NCI-H146 treated with DMSO at 0.1 percent for 48 hours (cell line): Measurements from ENCODE around the gene B4GALT5.

Experiments used
- DNase-seq: peaks from one replicate; lab custom pipeline; 2025; ENCODE audit not compliant: unreplicated experiment; lab: John Stamatoyannopoulos, UW

B4GALT5 gene

DNA sequence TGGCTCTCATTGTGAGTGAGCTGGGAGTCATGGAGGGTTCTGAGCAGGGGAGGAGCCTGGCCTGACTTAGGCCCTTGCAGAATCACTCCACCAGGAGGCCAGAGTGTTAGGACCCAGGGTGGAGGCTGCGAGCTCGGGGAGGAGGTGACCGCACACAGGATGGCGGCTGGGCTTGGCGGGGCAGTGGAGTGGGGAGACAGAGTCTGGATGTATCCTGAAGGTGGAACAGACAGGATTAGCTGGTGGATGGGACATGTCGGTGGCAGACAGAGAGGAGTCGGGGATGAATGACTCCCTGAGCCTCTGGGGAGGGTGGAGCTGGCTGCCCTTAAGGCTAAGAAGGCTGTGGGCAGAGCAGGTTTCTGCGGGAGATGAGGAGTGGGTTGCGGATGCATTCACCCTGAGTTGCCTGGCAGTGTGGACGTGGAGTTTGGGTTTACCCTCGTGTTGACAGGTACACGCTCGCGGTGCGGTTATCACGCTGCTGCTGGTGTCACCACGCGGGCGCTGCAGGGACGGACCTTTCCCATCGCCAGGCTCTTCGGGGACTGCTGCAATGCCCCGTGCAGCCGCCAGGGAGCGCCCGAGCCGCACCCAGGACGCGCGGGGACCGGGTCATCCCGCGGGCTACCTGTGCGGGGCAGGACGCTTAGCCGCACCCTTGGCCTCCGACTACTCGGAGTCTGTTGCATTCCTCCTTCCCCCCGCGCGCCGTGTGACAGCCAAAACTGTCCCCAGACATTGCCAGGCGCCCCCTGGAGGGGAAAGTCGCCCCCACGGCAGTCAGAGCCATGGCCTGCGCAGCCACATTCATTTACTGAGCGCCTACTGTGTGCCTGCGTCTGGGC is 102.8 kb downstream of the B4GALT5 start:
- DNase-seq, result peak; percentile 28

DNA sequence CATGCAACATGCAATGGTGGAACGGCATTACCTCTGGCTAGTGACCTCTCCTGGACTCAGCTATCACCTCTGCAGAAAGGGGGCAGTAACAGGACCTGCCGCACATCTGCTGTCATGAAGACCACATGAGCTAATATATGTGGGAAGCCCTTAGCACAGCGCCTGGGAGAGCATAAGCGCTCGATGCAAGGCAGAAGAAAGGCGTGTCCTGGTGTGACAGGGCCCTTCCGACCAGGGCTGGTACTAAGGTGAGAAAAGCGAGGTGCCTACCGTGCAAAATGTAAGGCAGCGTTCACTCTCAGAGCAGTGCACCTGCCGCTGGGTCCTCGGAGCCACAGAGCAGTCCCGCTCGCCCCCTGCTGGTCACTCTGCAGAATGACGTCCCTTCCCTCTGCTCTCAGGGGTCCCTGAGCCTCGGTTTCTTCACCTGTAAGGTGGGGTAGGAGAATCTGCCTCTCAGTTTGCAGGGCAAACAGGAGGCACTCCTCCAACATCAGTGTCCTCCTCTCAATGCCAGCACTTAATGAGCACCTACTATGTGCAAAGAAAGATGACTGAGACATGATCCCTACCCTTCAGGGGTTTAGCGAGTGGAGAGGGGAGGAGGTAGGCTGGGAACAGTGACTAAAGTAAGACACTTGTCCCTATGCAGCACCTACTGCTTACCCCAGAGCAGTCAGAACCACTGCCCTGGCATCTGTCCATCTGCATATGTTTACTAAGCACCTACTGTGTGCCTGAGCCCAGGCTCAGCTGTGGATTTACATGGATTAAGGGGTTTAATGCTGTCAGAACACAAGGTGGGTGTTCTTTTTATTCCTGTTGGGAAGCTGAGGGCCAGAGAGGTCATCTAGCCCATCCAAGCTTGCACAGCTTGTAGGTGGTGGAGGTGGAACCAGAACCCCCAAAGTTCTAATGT is 104.7 kb downstream of the B4GALT5 start:
- DNase-seq, result peak; percentile 72

DNA sequence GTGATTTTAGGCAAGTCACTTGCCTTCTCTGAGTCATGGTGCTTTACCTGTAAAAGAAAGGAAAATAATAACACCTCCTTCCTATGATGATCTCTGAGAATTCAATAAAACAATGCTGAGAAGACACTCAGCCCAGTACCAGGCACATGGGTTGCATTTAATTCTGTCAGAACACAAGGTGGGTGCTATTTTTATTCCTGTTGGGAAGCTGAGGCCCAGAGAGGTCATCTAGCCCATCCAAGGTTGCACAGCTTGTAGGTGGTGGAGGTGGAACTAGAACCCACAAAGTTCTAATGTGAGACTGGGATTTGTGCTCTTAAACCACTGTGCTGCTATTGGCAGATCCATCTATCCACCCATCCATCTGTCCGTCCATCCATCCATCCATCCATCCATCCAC is 106.1 kb downstream of the B4GALT5 start:
- no peak for DNase-seq

DNA sequence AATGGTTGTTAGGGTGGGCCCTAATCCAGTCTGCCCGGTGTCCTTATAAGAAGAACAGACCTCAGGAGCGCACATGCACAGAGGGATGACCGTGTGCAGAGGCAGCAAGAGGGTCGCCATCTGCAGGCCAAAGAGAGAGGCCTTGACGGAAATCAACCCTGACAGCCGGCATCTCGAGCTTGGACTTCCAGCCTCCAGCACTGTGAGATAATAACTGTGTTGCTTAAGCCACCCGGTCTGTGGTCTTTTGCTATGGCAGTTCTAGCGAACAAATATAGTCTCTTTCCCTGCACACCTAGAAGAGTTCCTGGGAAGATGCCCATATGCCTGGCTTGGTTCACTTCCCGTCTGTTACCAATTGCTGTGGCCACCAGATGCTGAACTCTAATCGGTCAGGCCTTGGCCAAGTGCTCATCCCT is 110.5 kb downstream of the B4GALT5 start:
- no peak for DNase-seq

DNA sequence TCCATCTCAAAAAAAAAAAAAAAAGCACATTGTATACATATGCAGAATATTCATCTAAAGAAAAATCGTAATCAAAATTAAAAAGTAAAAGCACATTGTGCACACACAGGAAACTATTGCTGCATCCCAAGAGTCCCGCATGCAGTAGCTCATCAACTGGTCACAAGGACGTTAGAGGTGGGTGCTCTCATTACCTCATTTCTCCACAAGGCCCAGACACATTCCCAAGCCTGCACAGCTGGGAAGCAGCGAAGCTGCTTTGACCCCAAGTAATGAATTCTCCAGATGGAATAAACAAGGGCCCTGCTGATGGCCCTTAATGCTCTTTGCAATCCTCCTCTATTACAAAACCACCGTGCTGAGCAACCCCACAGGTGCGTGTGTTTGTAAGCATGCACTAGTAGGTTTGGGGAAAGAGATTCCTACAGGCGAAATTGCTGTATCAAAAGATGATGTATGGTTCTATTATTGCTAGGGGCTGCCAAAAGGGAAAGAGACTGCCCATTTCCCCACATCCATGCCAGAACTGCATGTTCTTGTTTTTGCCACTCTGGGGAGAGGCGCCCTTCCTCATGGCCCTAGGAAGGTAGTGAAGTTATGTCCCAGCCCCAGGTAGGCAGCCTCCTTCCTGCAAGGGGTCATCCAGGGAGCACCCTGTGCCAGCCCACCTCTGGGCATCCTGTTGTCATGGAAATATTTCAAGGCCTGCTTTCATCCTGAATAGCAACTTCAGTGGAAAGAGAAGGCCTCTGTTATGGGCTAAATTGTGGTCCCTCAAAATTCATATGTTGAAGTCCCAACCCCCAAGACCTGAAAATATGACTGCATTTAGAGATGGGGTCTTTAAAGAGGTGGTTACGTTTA is 111.1 kb downstream of the B4GALT5 start:
- no peak for DNase-seq

DNA sequence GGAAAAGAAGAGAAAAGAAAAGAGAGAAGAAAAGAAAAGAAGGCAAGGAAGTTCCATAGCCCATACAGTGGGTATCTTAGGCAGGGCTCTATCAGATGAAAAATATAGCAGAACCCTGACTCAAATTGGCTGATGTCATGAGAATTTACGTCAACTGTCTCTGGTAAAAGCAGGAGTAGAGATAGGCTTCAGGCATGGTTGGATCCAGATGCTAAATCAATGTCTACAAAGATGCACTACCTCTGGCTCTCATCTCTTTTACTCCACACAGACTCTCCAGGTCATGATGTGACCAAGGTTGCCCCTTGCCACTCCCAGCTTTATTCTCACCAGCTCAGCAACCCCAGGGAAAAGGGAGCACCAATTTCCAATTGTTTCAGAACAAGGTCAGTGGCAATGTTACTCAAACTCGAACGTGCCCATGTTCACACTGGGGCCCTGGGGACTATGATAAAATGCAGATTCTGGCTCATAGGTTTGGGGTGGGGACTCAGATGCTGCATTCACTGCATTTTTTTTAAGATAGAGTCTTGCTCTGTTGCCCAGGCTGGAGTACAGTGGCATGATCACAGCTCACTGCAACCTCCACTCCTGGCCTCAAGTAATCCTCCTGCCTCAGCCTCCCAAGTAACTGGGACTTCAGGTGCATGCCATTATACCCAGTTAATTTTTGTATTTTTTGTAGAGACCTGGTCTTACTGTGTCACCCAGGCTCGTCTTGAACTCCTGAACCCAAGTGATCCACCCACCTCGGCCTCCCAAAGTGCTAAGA is 112.3 kb downstream of the B4GALT5 start:
- DNase-seq, result no peak

GRCh38 chr20:49599746-49600113 is 113.9 kb downstream of the B4GALT5 start:
- no peak for DNase-seq

GRCh38 chr20:49597825-49598395 is 115.8 kb downstream of the B4GALT5 start:
- no peak for DNase-seq

- no peak for DNase-seq
Observed at GRCh38 chr20:49595811-49596561, 117.7 kb downstream of the B4GALT5 start.

GRCh38 chr20:49595346-49595745 is 118.3 kb downstream of the B4GALT5 start:
- DNase-seq, result no peak

- DNase-seq, result no peak
Observed at GRCh38 chr20:49594931-49595315, 118.8 kb downstream of the B4GALT5 start.

DNA sequence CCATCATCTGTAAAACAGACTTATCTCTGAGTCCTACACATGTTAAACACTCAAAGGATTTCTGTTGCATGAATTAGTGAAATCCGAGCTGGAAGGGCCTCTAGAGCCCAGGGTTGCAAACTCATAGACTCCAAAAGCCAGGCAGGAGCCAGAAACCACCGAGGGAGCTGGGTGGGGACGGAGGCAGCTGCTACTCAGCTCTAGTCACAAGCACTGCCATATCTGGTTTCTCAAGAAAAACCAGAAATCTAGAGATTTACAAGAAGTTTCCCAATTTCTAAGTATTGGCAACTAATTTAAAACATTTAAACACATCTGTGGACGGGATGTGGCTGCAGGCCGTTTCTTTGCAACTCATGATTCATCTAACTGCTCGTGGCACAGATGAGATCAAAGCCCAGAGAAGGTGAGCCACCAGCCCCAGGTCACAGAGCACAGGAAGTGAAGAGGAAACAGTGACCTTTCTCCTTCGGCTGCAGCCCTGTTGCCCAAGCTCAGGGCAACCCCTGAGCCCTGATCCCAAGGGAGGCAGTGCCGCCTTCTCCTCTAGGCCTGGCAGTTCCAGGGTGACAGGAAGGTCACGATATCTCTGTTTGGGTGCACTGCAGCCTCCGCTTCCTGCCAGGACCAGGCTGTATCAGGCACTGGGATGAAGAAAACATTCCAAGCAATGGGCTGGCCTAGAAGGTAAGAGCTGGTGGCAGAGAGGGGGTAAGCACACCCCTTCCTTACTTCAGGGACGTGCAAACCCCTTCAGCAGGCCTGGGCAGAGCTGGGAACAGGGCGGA is 119.3 kb downstream of the B4GALT5 start:
- DNase-seq, result no peak

- no peak for DNase-seq
Observed at GRCh38 chr20:49593466-49594142, 120.1 kb downstream of the B4GALT5 start.

DNA sequence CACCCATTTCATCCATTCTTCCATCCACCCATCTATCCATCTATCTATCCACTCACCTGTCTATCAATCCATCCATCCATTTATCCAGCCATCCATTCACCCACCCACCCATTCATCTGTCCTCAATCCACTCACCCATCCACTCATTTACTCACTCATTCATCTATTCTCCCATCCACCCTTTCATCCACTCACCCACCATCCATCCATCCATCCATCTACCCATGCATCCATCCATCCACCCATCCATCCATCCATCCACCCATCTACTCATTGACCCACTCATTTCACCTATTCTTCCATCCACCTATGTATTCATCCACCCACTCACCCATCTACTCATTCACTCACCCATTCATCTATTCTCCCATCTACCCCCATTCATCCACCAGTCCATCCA is 121.6 kb downstream of the B4GALT5 start:
- no peak for DNase-seq

DNA sequence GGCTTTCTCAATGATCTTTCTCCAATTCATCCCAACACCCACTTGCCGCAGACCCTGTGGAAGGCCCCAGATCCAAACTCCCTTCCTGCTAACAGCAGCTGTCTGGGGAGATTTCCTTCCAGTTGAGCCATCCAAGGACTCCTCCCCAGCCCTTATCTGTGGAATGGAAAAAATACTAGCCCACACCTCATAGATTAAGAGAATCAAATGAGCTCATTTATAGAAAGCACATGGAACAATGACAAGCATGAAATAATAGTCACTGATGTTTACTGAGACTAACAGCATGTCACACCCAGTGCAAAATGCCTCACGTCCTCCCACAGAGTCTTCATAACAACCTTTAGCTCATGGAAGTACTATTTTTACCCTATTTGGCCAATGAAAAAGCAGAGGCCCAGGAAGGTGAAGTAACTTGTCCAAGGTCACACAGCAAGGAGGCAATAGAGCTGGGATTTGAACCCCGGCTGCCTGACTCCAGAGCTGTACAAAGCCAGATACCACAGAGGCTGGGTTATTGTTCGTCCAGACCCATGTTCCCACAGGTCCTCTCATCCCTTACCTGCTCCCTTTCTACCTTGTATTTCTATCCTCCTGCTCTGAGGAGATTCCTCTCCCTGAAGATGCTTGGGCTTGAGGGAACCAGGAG is 122.3 kb downstream of the B4GALT5 start:
- DNase-seq, result peak; percentile 19

- no peak for DNase-seq
Observed at GRCh38 chr20:49590163-49591017, 123.3 kb downstream of the B4GALT5 start.

- DNase-seq, result no peak
Observed at GRCh38 chr20:49589747-49590146, 123.9 kb downstream of the B4GALT5 start.
